ENCODE data around the gene SLC38A10.

- TF ChIP-seq CTCF (IDR thresholded peaks at IDR 0.05), result peak; percentile 27 to 50 (median 36)
- TF ChIP-seq POLR2A (IDR thresholded peaks at IDR 0.05), result no peak
- TF ChIP-seq POLR2AphosphoS5 (IDR thresholded peaks at IDR 0.05; ENCODE audit: insufficient read depth in 1 of 2, low read depth in 1 of 2), result no peak
These were observed 53.3 kb downstream of the SLC38A10 start for GRCh38 chr17:81241648-81242420.
